HG03571 (cell line): ENCODE results near the gene RAB22A.

Experiments
- ATAC-seq: cut with Tn5 transposase; IDR thresholded peaks from one replicate; pipeline ENCODE4 v1.9.1; 2021; ENCODE audit not compliant: unreplicated experiment

RAB22A gene

GRCh38 chr20:58300321-58300720 is 9.2 kb upstream of the RAB22A start:
- no peak for ATAC-seq

DNA sequence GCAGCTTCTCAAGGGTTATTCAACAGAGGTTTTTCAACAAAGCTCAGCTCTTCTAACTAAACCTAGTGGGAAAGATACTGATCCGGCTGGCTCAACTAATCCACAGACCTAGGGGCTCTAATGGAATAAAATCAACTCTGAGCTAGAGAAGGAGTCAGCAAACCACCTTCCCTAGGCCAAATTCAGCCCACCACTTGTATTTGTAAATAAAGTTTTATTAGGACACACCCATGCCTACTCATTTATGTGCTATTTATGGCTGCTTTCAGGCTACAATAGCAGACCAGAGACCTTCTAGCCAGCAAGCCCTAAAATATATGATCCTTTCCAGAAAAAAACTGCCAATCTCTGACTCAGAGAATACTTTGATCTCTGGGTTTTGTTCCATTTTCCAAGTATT is 6.0 kb upstream of the RAB22A start:
- no peak for ATAC-seq

- ATAC-seq = no peak
These were observed 4.5 kb upstream of the RAB22A start for GRCh38 chr20:58305061-58305460.

GRCh38 chr20:58306421-58307261 is 2.9 kb upstream of the RAB22A start:
- peak; percentile 35 for ATAC-seq

- ATAC-seq = no peak
These were observed 2.2 kb upstream of the RAB22A start for GRCh38 chr20:58307270-58307669.

DNA sequence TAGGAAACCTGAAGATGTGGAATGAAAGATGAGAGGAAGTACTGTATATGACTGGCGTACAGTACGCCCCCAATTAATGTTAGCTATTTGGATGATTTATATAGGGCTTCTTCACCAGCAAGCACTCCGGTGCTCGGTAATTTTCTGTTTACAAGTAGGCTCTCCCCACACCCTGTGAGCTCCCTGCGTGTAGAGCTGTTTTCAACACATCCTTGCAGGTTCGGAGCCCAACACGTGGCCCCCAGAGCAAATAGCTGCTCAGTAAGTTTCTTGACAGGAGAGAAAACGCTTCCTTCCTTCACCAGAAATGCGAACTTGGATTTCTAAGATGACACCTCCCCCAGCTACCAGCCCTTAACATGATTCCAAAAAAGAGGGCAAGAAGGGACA is 1.2 kb upstream of the RAB22A start:
- no peak for ATAC-seq

DNA sequence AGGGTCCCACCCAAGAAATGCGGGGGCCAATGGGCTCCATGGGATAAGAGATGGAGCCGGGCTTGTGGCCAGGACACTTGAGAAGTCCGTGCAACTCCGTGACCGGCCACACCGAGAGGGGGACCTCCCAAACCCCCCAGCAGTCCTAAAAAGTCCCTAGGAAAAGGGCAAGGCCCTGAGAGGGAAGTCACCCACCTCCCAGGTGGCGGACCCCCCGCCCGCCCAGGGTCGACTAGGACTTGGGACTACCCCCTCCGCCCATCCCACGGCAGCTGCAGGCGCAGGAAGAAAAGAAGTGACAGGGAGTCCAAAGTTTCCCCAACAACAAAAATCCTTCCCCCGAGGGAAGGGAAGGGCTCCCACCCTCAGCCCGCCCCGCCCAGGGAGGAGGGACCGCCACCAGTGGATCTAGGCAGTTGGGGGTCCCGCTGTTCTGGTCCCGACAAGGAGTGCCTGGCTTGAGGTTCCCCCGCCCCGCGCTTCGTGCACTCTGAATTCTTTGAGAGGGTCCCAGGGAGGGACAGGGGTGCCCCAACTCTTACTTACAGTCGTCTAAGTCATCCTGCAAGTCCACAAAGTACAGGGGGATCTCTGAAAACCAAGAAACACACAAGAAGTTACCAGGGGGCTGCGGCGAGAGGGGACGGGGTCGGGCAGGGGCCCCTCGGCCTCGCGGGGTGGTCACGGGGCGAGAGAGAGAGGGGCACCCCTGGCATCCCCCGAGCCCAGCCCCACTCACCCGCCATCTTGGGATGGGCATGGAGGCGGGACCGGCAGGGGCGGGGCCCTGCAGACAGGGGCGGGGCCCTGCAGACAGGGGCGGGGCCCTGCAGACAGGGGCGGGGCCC is 611 bp upstream of the RAB22A start:
- peak; percentile 56 for ATAC-seq

GRCh38 chr20:58310291-58310782 is 822 bp downstream of the RAB22A start:
- ATAC-seq = no peak

- ATAC-seq = no peak
These were observed 3.3 kb downstream of the RAB22A start for GRCh38 chr20:58312836-58313235.

- no peak for ATAC-seq
These were observed 3.9 kb downstream of the RAB22A start for GRCh38 chr20:58313396-58313795.

GRCh38 chr20:58321205-58321604 is 11.7 kb downstream of the RAB22A start:
- no peak for ATAC-seq

DNA sequence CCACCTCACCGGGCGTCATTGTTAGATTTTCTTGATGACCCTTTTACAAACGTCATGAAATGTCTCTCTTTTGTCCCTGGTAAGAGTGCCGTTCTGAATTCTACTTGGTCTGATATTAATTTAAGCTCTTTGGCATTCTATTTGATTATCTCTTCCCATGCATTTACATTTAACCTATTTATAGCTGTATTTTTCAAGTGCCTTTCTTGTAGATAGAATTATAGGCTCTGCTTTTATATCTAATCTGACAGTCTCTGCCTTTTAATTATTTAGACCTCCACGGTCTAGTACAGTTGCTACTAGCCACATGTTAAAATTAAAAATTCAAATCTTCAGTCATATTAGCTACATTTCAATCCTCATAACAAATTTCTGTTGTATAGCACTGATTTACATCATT is 12.6 kb downstream of the RAB22A start:
- ATAC-seq = no peak

GRCh38 chr20:58325912-58326311 is 16.4 kb downstream of the RAB22A start:
- no peak for ATAC-seq

DNA sequence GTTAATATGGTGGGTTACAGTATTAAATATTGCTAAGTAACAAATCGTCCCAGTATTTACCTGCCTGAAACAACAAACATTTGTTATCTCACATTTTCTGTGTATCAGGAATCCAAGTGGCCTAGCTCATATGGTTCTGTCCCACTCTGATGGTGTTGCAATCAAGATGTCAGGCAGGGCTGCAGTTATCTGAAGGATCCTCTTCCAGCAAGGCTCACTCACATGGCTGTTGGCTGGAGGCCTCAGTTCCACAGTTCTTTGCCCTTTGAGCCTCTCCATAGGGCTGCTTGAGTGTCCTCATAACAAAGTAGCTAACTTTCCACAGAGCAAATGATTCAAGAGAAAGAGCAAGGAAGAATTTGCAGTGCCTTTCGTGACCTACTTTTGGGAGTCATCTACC is 17.7 kb downstream of the RAB22A start:
- no peak for ATAC-seq

GRCh38 chr20:58328836-58329235 is 19.3 kb downstream of the RAB22A start:
- no peak for ATAC-seq

DNA sequence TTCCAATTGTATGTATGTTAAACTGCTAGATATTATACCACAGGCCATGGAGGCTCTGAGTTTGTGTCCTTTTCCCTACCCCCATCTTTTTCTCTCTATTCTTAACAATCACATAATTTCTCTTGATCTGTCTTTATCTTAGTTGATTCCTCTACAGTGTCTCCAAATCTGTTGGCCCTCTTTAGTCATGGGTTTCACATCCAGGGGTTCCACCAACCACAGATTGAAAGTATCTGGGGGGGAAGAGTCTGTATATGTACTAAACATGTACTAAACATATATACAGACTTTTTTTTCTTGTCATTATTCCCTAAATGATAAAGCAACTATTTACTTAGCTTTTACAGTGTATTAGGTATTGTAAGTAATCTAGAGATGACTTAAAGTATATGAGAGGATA is 20.2 kb downstream of the RAB22A start:
- no peak for ATAC-seq

- ATAC-seq = no peak
These were observed 20.7 kb downstream of the RAB22A start for GRCh38 chr20:58330249-58330648.

GRCh38 chr20:58330687-58331086 is 21.2 kb downstream of the RAB22A start:
- ATAC-seq = no peak

DNA sequence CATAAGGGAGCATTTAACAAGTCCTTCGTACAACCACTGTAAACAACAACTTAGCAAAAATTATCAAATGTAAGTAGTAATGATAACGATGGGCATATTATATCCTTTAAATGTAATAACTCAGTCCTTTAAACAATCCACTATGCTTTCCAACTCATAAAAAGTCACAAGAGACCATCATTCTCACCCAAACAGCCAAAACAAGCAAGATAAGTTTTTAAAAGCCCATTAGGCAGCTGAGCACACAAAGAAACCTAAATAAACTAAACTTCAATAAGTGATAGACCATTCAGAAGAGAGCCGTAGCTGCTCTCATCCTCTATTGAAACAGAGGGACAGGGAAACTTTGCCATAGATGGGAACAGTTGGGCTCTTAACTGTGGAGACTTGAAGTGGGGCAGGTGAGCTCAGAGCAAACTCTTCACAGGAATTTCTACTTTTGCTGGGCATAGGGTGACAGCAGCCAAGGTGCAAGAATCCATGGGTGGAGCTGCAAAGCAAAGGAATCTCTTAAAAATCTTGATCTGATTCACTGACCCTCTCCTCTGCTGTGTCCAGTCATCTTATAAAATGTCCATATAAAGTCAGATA is 22.5 kb downstream of the RAB22A start:
- no peak for ATAC-seq

DNA sequence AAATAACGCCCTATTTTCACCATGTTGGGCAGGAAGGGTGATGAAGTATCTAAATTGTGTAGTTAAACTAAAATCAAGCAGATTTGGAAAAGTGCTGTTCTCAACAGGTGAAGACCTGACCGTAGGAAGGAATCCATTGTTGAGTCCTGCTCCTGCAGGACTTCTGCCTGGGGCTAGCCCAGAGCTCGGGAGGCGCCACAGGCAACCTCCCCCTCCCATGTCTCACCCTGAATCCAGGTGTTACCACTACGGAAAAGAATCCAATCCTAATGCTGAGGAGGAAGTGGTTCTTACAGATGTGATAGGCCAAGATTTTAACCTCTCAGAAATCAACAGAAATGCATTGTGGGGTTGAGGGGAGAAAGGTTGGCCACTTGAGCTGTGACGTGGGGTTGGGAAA is 30.2 kb downstream of the RAB22A start:
- ATAC-seq = no peak

GRCh38 chr20:58340151-58340550 is 30.6 kb downstream of the RAB22A start:
- no peak for ATAC-seq

DNA sequence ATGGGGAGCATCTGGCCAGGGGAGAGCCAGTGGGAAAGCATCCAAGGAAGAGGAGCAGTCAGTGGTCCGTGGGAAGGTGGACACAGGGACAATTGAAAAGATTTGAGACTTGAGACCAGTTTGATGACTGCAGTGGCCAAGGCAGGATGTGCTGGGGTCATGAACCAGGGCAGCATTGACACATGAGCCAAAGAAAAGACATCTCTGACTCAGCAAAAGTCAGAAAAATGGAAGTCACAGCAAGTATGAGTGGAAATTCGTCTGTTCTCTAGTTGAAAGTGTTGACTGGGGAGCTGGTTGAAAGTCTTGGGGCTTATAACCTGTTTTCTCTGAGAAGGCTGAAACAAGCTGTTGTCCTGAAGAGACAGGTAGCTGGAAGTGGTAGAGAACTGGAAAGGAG is 31.3 kb downstream of the RAB22A start:
- ATAC-seq = no peak
